Measurements from ENCODE around the gene DAPK1.

The DAPK1 gene

GRCh38 chr9:87707805-87708506, 210.3 kb downstream of the DAPK1 start:
- ChIA-PET POLR2A (no interaction called here), CTCF (no interaction called here)
- Histone ChIP-seq H3K4me1 (ENCODE audit: control insufficient read depth, insufficient read depth, low read length) (no peaks in the 10 kb centered on the region), H3K36me3 (ENCODE audit: control insufficient read depth in 2 of 2, insufficient read depth in 1 of 2, low read length in 2 of 2) (peaks cover 0 to 31% of the 10 kb centered on the region in 2 experiments; a peak in 1 of 3 replicates), H3K27ac (ENCODE audit: extremely low read depth, low read depth, low read length) (no peak overlapping the region), H3K9me3 (ENCODE audit: control insufficient read depth, insufficient read depth, low read depth, low read length) (no peaks in the 10 kb centered on the region), H3K4me3 (ENCODE audit: low read depth, low read length) (no peak overlapping the region)
- TF ChIP-seq YY2 (tag by site-specific recombination; IDR thresholded peaks at IDR 0.05) (no peak), ZNF623 (tag by site-specific recombination; IDR thresholded peaks at IDR 0.05) (no peak), SP2 (tag by site-specific recombination; IDR thresholded peaks at IDR 0.05) (no peak), ZNF510 (tag by site-specific recombination; IDR thresholded peaks at IDR 0.05; ENCODE audit: insufficient replicate concordance) (no peak), OSR2 (tag by site-specific recombination; IDR thresholded peaks at IDR 0.05) (no peak), KLF1 (tag by site-specific recombination; IDR thresholded peaks at IDR 0.05) (no peak), ZSCAN30 (tag by site-specific recombination; IDR thresholded peaks at IDR 0.05) (no peak), ZNF394 (tag by site-specific recombination; IDR thresholded peaks at IDR 0.05; ENCODE audit: borderline replicate concordance) (no peak), ZXDB (tag by site-specific recombination; IDR thresholded peaks at IDR 0.05) (no peak)

GRCh38 chr9:87708546-87708945, 210.9 kb downstream of the DAPK1 start:
- CTCF ChIA-PET: interaction anchor here (1.2 kb wide), 1 partner anchor 24 kb away, joined by 3 read pairs; no protein-coding TSS in a partner anchor
- TF ChIP-seq ZNF302 (tag by site-specific recombination; IDR thresholded peaks at IDR 0.05; ENCODE audit: low read depth) (no peak), ZNF513 (tag by site-specific recombination; IDR thresholded peaks at IDR 0.05) (no peak), ZNF266 (tag by site-specific recombination; IDR thresholded peaks at IDR 0.05; ENCODE audit: low read depth) (no peak), RBAK (tag by site-specific recombination; IDR thresholded peaks at IDR 0.05) (no peak), ZSCAN18 (tag by site-specific recombination; IDR thresholded peaks at IDR 0.05) (no peak), ZNF354C (tag by site-specific recombination; IDR thresholded peaks at IDR 0.05; ENCODE audit: borderline replicate concordance, low read depth) (no peak), ZNF223 (tag by site-specific recombination; IDR thresholded peaks at IDR 0.05) (no peak), HOXA7 (CRISPR knock-in tag; IDR thresholded peaks at IDR 0.05; ENCODE audit: borderline replicate concordance) (no peak), ZNF624 (tag by site-specific recombination; IDR thresholded peaks at IDR 0.05) (no peak), ZNF112 (tag by site-specific recombination; IDR thresholded peaks at IDR 0.05) (no peak), ZFP41 (tag by site-specific recombination; IDR thresholded peaks at IDR 0.05; ENCODE audit: borderline replicate concordance) (no peak), ZNF239 (tag by site-specific recombination; IDR thresholded peaks at IDR 0.05) (no peak), GLI4 (tag by site-specific recombination; IDR thresholded peaks at IDR 0.05) (no peak)

More at GRCh38 chr9:87708546-87708945, 210.9 kb downstream of the DAPK1 start:
- POLR2A ChIA-PET: no interaction called here
- Histone ChIP-seq H3K4me1 (ENCODE audit: control insufficient read depth, insufficient read depth, low read length) (no peaks in the 10 kb centered on the region), H3K36me3 (ENCODE audit: control insufficient read depth in 2 of 2, insufficient read depth in 1 of 2, low read length in 2 of 2) (peaks cover 0 to 27% of the 10 kb centered on the region in 2 experiments; a peak in 1 of 3 replicates), H3K4me3 (ENCODE audit: low read depth, low read length) (no peak overlapping the region), H3K9me3 (ENCODE audit: control insufficient read depth, insufficient read depth, low read depth, low read length) (no peaks in the 10 kb centered on the region), H3K27ac (ENCODE audit: extremely low read depth, low read depth, low read length) (no peak overlapping the region)
